Suprapubic skin (tissue), 4 donors: ENCODE data around the gene SH3RF1. TPM values are rescaled to one million over a fixed set of nuclear protein-coding genes. Genes with fewer than 3 reads are reported as not detected.

Source experiments
- DNase-seq, 2 donors: peaks; one replicate each; pipeline ENCODE4 v3.0.0-alpha.2; 2019; ENCODE audit warnings: low spot score in 2 of 2
- H3K27ac ChIP-seq: fragments of 200-600 bp; sonication (generic); one replicate; pipeline ENCODE4 v1.5.1; 2019
- H3K27me3 ChIP-seq: fragments of 200-600 bp; sonication (generic); one replicate; pipeline ENCODE4 v1.5.1; 2019
- H3K36me3 ChIP-seq: fragments of 200-600 bp; sonication (generic); one replicate; pipeline ENCODE4 v1.5.1; 2019
- H3K4me1 ChIP-seq: fragments of 200-600 bp; sonication (generic); one replicate; pipeline ENCODE4 v1.5.1; 2019
- H3K4me3 ChIP-seq: fragments of 200-600 bp; sonication (generic); one replicate; pipeline ENCODE4 v1.5.1; 2019; ENCODE audit warnings: mild to moderate bottlenecking
- H3K9me3 ChIP-seq: fragments of 200-600 bp; sonication (generic); one replicate; pipeline ENCODE4 v1.5.1; 2019
- EP300 ChIP-seq: sonication (generic); formaldehyde crosslinking; IDR thresholded peaks from one replicate; pipeline ENCODE4 v1.6.1; 2017; ENCODE audit warnings: antibody characterized with exemption
- POLR2A ChIP-seq, 2 donors: fragments of 450-650 bp; IDR thresholded peaks; one replicate each; pipeline ENCODE4 v1.6.1; 2017; ENCODE audit warnings: antibody characterized with exemption in 2 of 2, mild to moderate bottlenecking in 2 of 2, moderate library complexity in 2 of 2
- POLR2AphosphoS5 ChIP-seq, 3 donors: sonication (generic); formaldehyde crosslinking; IDR thresholded peaks; one replicate each; pipeline ENCODE4 v1.6.1; 2017; ENCODE audit warnings: antibody characterized with exemption in 3 of 3
- WGBS: methylation state at CpG from one replicate; pipeline ENCODE4 v1.1.5; 2018; 5-methylcytosine and 5-hydroxymethylcytosine counted together
- total RNA-seq, 4 donors: library from RNA; depleted of rRNA; stranded (reverse); fragments of >200 nt; gene quantifications; one replicate each; pipeline ENCODE4 v1.1.0, GENCODE V29; 2016
- TF ChIP-seq, protein P1 (sequence below), 2 donors: fragments of 200-600 bp in 1 of 2; fragments of 450-650 bp in 1 of 2; sonication (generic) in 1 of 2; IDR thresholded peaks; one replicate each; pipeline ENCODE4 v1.5.1; 2016 to 2019; ENCODE audit warnings: antibody characterized with exemption in 2 of 2, mild to moderate bottlenecking in 1 of 2, moderate library complexity in 1 of 2

Gene SH3RF1
- total RNA-seq, 4 donors from 2014 or later = 10.8 to 18.1 (median 15.0) TPM

DNA sequence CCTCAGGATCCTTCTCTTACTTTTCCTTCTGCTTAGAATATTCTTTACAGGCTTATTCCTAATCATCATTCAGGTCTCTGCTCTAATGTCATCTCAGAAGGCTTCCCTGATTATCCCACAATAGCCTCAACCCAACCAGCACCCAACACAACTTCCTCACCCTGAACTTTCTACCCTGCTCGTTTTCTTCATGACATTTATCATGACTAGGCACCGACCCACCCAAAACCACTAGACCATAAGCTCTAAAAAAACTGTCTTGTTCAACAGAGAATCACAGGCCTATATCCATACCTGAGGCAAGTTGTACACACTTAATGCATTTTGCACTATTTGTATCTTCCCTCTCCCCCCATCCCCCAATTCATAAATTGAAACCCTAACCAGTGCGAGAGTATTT, 95.3 kb downstream of the SH3RF1 start:
- no peak overlapping the region for H3K27ac ChIP-seq
- H3K36me3 ChIP-seq = no peaks in the 10 kb centered on the region
- TF ChIP-seq POLR2A (IDR thresholded peaks at IDR 0.05) = no peak
- no peak for TF ChIP-seq EP300
- TF ChIP-seq, protein P1, sequence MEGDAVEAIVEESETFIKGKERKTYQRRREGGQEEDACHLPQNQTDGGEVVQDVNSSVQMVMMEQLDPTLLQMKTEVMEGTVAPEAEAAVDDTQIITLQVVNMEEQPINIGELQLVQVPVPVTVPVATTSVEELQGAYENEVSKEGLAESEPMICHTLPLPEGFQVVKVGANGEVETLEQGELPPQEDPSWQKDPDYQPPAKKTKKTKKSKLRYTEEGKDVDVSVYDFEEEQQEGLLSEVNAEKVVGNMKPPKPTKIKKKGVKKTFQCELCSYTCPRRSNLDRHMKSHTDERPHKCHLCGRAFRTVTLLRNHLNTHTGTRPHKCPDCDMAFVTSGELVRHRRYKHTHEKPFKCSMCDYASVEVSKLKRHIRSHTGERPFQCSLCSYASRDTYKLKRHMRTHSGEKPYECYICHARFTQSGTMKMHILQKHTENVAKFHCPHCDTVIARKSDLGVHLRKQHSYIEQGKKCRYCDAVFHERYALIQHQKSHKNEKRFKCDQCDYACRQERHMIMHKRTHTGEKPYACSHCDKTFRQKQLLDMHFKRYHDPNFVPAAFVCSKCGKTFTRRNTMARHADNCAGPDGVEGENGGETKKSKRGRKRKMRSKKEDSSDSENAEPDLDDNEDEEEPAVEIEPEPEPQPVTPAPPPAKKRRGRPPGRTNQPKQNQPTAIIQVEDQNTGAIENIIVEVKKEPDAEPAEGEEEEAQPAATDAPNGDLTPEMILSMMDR (IDR thresholded peaks at IDR 0.05) = no peak
- TF ChIP-seq POLR2AphosphoS5 (IDR thresholded peaks at IDR 0.05) = no peak
- WGBS = 84% methylated on average over 3 of the region's 3 CpGs
- H3K4me1 ChIP-seq = peaks cover 4% of the 10 kb centered on the region
- no peak overlapping the region for H3K4me3 ChIP-seq
- no peaks in the 10 kb centered on the region for H3K9me3 ChIP-seq
- DNase-seq = no peak
- H3K27me3 ChIP-seq = no peaks in the 10 kb centered on the region

DNA sequence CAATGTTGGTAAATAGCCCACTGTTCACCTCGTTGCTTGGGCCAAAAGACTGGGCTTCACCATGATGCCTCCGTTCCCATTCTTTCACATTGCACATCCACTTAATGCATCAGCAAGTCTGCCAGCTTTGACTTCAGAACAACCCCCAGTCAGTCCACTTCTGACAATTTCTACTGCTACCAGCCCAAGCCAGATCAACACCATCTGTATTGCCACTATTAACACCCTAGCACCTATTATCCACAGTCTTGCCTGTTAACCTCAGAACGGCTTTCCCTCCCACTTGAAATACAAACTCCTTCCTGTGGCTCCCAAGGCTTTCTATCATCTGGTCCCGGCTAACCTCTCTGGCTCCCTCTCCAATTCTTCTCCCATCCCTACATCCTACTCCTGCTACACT, 95.7 kb downstream of the SH3RF1 start:
- Histone ChIP-seq H3K4me1 (peaks cover under 1% of the 10 kb centered on the region), H3K4me3 (no peak overlapping the region), H3K9me3 (no peaks in the 10 kb centered on the region), H3K27ac (no peak overlapping the region), H3K27me3 (no peaks in the 10 kb centered on the region), H3K36me3 (no peaks in the 10 kb centered on the region)
- WGBS = 92% methylated on average over 4 of the region's 4 CpGs
- DNase-seq = no peak
- TF ChIP-seq POLR2A (IDR thresholded peaks at IDR 0.05) (no peak), POLR2AphosphoS5 (IDR thresholded peaks at IDR 0.05) (no peak), EP300 (no peak)
- TF ChIP-seq, protein P1 (IDR thresholded peaks at IDR 0.05) = no peak

DNA sequence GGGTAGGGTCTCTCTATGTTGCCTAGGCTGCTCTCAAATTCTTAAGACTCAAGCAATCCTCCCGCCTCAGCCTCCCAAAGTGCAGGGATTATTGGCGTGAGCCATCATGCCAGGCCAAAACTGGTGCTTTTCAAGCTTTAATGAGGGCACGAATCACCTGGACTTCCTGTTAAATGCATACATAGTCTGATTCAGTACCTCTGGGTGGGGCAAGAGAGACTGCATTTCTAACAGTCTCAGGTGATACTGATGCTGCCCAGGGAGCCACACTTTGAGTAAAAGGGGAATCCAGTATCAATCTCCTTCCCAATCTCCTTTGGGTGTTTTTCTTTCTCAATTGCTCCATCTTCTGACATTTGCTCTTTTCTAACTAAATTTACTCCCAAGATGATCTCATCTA, 96.5 kb downstream of the SH3RF1 start:
- Histone ChIP-seq H3K27ac (no peak overlapping the region), H3K9me3 (no peaks in the 10 kb centered on the region), H3K4me1 (no peaks in the 10 kb centered on the region), H3K36me3 (no peaks in the 10 kb centered on the region), H3K4me3 (no peak overlapping the region), H3K27me3 (no peaks in the 10 kb centered on the region)
- DNase-seq = no peak
- WGBS = 84% methylated on average over 3 of the region's 3 CpGs
- TF ChIP-seq EP300 = no peak
- no peak for TF ChIP-seq POLR2A (IDR thresholded peaks at IDR 0.05)
- TF ChIP-seq, protein P1 (IDR thresholded peaks at IDR 0.05) = no peak
- no peak for TF ChIP-seq POLR2AphosphoS5 (IDR thresholded peaks at IDR 0.05)

DNA sequence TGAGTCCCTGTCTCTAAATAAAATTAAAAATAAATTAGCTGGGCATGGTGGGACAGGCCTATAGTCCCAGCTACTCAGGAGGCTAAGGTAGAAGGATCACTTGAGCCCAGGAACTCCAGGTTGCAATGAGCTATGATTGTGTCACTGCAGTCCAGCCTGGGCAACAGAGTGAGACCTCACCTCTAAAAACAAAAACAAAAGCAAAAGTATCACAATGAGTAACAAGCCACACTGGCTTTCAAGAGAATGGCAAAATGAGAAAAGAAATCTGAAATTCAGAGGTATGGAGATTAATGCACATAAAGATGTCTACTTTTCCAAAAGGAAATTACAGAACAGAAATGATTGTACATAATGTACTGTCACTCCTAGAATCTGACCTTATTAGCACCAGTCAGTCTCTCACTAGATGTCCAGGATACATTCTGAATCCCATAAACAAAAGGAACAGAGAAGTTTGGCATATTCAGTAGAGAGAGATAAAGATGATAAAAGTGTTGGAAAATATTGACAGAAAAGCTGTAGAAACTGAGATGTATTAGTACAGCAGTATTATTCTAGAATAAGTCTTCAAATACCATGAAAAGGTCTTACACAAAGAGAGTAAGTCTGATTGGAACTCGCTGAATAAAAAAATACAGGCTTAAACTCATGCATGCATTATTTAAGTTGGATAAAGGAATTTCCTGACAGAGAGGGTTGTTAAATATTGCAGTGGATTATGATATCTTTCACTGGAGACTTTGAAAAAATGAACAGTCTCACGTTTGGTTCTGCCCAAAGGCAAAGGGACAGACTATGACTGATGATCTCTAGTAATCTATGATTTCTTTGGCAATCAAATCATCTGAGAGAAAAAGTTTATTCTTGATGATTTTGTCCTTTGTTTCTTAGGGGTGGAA, 102.5 kb downstream of the SH3RF1 start:
- WGBS = 47% methylated on average over 2 of the region's 2 CpGs
- H3K9me3 ChIP-seq = no peaks in the 10 kb centered on the region
- DNase-seq = no peak
- H3K27ac ChIP-seq = no peak overlapping the region
- no peaks in the 10 kb centered on the region for H3K27me3 ChIP-seq
- H3K4me3 ChIP-seq = no peak overlapping the region
- TF ChIP-seq POLR2A (IDR thresholded peaks at IDR 0.05) (no peak), EP300 (no peak), POLR2AphosphoS5 (IDR thresholded peaks at IDR 0.05) (no peak)
- TF ChIP-seq, protein P1 (IDR thresholded peaks at IDR 0.05) = no peak
- H3K36me3 ChIP-seq = no peaks in the 10 kb centered on the region
- peaks cover 2% of the 10 kb centered on the region for H3K4me1 ChIP-seq

DNA sequence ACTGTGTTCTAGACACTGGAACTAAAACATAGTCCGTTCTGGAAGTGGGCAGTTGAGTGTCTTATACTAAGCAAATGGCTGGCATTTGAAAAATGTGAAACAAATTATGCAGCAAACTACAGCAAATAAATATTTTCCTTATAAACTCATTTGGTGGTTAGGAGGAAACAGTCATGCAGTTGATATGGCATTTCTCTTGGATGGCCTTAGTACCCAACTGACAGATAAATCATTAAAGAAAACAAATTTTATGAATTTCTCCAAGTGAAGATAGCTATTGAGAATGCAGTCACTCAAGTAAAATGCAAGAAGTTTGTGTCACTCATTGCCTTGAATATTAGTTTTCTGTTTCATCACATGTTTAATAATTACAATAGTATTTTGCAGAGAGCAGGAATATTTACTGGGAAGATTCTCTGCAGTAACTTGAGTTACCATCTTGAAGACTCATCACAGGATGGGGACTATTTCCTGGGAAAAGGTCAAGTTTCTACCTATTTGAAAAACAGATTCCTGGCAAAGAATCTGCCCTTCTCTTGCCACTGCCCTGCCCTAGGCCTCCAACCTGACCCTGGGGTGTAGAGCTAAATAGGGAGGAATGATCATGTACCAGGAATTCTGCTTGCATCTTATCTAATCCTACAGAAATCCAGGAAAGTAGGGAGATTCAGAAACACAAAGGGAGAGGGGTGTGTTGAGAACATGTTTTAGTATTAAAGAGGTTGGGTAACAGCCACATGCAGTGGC, 105.9 kb downstream of the SH3RF1 start:
- 74% methylated on average over 1 of the region's 1 CpG for WGBS
- H3K36me3 ChIP-seq = no peaks in the 10 kb centered on the region

More for the DNA sequence above, 105.9 kb downstream of the SH3RF1 start:
- Histone ChIP-seq H3K27ac (no peak overlapping the region), H3K9me3 (no peaks in the 10 kb centered on the region), H3K4me3 (no peak overlapping the region), H3K4me1 (peaks cover 15% of the 10 kb centered on the region), H3K27me3 (no peaks in the 10 kb centered on the region)
- DNase-seq = no peak
- TF ChIP-seq, protein P1 (IDR thresholded peaks at IDR 0.05) = no peak
